HEK293 (cell line): ENCODE data around the gene FOXN3.

Experiments used
- CTCF ChIA-PET: fragments of 350-600 bp; formaldehyde crosslinking; extraction: SDS; loops from one replicate; lab custom pipeline; 2021; ENCODE audit warnings: antibody characterized with exemption; lab: Yijun Ruan, JAX
- POLR2A ChIA-PET: fragments of 300-600 bp; formaldehyde crosslinking; extraction: SDS; loops from one replicate; lab custom pipeline; 2020; ENCODE audit warnings: antibody characterized with exemption, inconsistent platforms; lab: Yijun Ruan, JAX
- H3K27ac ChIP-seq: fragments of 200-500 bp; sonication (Bioruptor generic); 2 replicates; pipeline ENCODE4 v1.5.1; 2014; ENCODE audit warnings: low read depth, low read length, control low read depth, inconsistent platforms; ENCODE audit errors: extremely low read depth
- H3K36me3 ChIP-seq, 2 experiments: fragments of 200-500 bp in 1 of 2; sonication (Bioruptor generic) in 1 of 2; 1 replicate in 1 of 2; 2 replicates in 1 of 2; pipeline ENCODE4 v1.5.1; 2014 to 2017; ENCODE audit warnings: inconsistent platforms in 2 of 2, low read length in 2 of 2; ENCODE audit not compliant: control insufficient read depth in 2 of 2, insufficient read depth in 1 of 2
- H3K4me1 ChIP-seq: fragments of 200-500 bp; sonication (Bioruptor generic); 2 replicates; pipeline ENCODE4 v1.5.1; 2014; ENCODE audit warnings: mild to moderate bottlenecking, low read length, inconsistent platforms; ENCODE audit not compliant: control insufficient read depth, insufficient read depth
- H3K4me3 ChIP-seq: 2 replicates; pipeline ENCODE4 v1.5.1; 2011; ENCODE audit warnings: low read depth, mild to moderate bottlenecking, control low read depth, low read length, moderate library complexity
- H3K9me3 ChIP-seq: fragments of 200-500 bp; sonication (Bioruptor generic); 2 replicates; pipeline ENCODE4 v1.5.1; 2014; ENCODE audit warnings: low read depth, low read length, inconsistent platforms; ENCODE audit not compliant: control insufficient read depth, insufficient read depth
- BCL11B ChIP-seq: fragments of 450-650 bp; formaldehyde crosslinking; IDR thresholded peaks from 2 replicates; pipeline ENCODE4 v1.5.1; 2016; ENCODE audit warnings: low read depth, missing biosample characterization, missing genetic modification characterization
- KLF16 ChIP-seq: fragments of 450-650 bp; formaldehyde crosslinking; IDR thresholded peaks from 2 replicates; pipeline ENCODE4 v1.5.1; 2017; ENCODE audit warnings: missing biosample characterization, missing genetic modification characterization
- KLF8 ChIP-seq: fragments of 450-650 bp; formaldehyde crosslinking; IDR thresholded peaks from 2 replicates; pipeline ENCODE4 v1.5.1; 2016; ENCODE audit warnings: missing biosample characterization, missing genetic modification characterization
- MEIS1 ChIP-seq: sonication (generic); formaldehyde crosslinking; IDR thresholded peaks from 2 replicates; pipeline ENCODE4 v1.8.1; 2022; ENCODE audit warnings: missing genetic modification reagents, mild to moderate bottlenecking, borderline replicate concordance
- PATZ1 ChIP-seq: fragments of 450-650 bp; formaldehyde crosslinking; IDR thresholded peaks from 2 replicates; pipeline ENCODE4 v1.5.1; 2016; ENCODE audit warnings: missing biosample characterization, missing genetic modification characterization
- SCRT2 ChIP-seq: fragments of 450-650 bp; formaldehyde crosslinking; IDR thresholded peaks from 2 replicates; pipeline ENCODE4 v1.5.1; 2016; ENCODE audit warnings: missing biosample characterization, missing genetic modification characterization
- ZBTB10 ChIP-seq: fragments of 450-650 bp; formaldehyde crosslinking; IDR thresholded peaks from 2 replicates; pipeline ENCODE4 v1.5.1; 2016; ENCODE audit warnings: missing biosample characterization, missing genetic modification characterization
- ZEB2 ChIP-seq: fragments of 450-650 bp; formaldehyde crosslinking; IDR thresholded peaks from 2 replicates; pipeline ENCODE4 v1.5.1; 2016; ENCODE audit warnings: missing biosample characterization, missing genetic modification characterization
- ZFP69B ChIP-seq: fragments of 450-650 bp; formaldehyde crosslinking; IDR thresholded peaks from 2 replicates; pipeline ENCODE4 v1.5.1; 2016; ENCODE audit warnings: missing biosample characterization, missing genetic modification characterization
- ZNF157 ChIP-seq: fragments of 450-650 bp; formaldehyde crosslinking; IDR thresholded peaks from 2 replicates; pipeline ENCODE4 v1.5.1; 2016; ENCODE audit warnings: missing biosample characterization, missing genetic modification characterization
- ZNF169 ChIP-seq: fragments of 450-650 bp; formaldehyde crosslinking; IDR thresholded peaks from 2 replicates; pipeline ENCODE4 v1.5.1; 2016; ENCODE audit warnings: missing biosample characterization, missing genetic modification characterization
- ZNF214 ChIP-seq: fragments of 450-650 bp; formaldehyde crosslinking; IDR thresholded peaks from 2 replicates; pipeline ENCODE4 v1.5.1; 2017; ENCODE audit warnings: missing biosample characterization, mild to moderate bottlenecking, missing genetic modification characterization, borderline replicate concordance
- ZNF23 ChIP-seq: fragments of 450-650 bp; formaldehyde crosslinking; IDR thresholded peaks from 2 replicates; pipeline ENCODE4 v1.5.1; 2016; ENCODE audit warnings: missing biosample characterization, missing genetic modification characterization, borderline replicate concordance
- ZNF274 ChIP-seq, 2 experiments: fragments of 200-500 bp in 1 of 2; fragments of 450-650 bp in 1 of 2; sonication (Bioruptor generic) in 1 of 2; formaldehyde crosslinking in 1 of 2; IDR thresholded peaks; 2 replicates each; pipeline versions ENCODE4 v1.5.1 to v1.6.1; 2014 to 2016; ENCODE audit warnings: borderline replicate concordance in 1 of 2, inconsistent platforms in 1 of 2, low read length in 1 of 2, missing biosample characterization in 1 of 2, missing genetic modification characterization in 1 of 2
- ZNF350 ChIP-seq: fragments of 450-650 bp; formaldehyde crosslinking; IDR thresholded peaks from 2 replicates; pipeline ENCODE4 v1.5.0; 2017; ENCODE audit warnings: missing biosample characterization, mild to moderate bottlenecking, missing genetic modification characterization
- ZNF549 ChIP-seq: fragments of 450-650 bp; IDR thresholded peaks from 2 replicates; pipeline ENCODE4 v1.5.1; 2018; ENCODE audit warnings: missing biosample characterization, missing genetic modification characterization, mild to moderate bottlenecking, inconsistent platforms, moderate library complexity
- ZNF555 ChIP-seq: fragments of 450-650 bp; formaldehyde crosslinking; conservative IDR thresholded peaks from 2 replicates; pipeline ENCODE4 v1.5.1; 2017; ENCODE audit warnings: missing biosample characterization, mild to moderate bottlenecking, missing genetic modification characterization, inconsistent platforms
- ZNF701 ChIP-seq: fragments of 450-650 bp; formaldehyde crosslinking; IDR thresholded peaks from 2 replicates; pipeline ENCODE4 v1.5.1; 2016; ENCODE audit warnings: missing biosample characterization, missing genetic modification characterization
- ZSCAN23 ChIP-seq: fragments of 450-650 bp; formaldehyde crosslinking; IDR thresholded peaks from 2 replicates; pipeline ENCODE4 v1.5.1; 2016; ENCODE audit warnings: missing biosample characterization, missing genetic modification characterization
- TF ChIP-seq, protein P1 (sequence below): fragments of 450-650 bp; formaldehyde crosslinking; IDR thresholded peaks from 2 replicates; pipeline ENCODE4 v1.5.1; 2016; ENCODE audit warnings: missing biosample characterization, missing genetic modification characterization
- TF ChIP-seq, protein P2 (sequence below): fragments of 450-650 bp; formaldehyde crosslinking; IDR thresholded peaks from 2 replicates; pipeline ENCODE4 v1.5.1; 2017; ENCODE audit warnings: missing biosample characterization, missing genetic modification characterization
- TF ChIP-seq, protein P3 (sequence below): fragments of 450-650 bp; formaldehyde crosslinking; IDR thresholded peaks from 2 replicates; pipeline ENCODE4 v1.5.0; 2017; ENCODE audit warnings: missing biosample characterization, missing genetic modification characterization, borderline replicate concordance

The FOXN3 gene

DNA sequence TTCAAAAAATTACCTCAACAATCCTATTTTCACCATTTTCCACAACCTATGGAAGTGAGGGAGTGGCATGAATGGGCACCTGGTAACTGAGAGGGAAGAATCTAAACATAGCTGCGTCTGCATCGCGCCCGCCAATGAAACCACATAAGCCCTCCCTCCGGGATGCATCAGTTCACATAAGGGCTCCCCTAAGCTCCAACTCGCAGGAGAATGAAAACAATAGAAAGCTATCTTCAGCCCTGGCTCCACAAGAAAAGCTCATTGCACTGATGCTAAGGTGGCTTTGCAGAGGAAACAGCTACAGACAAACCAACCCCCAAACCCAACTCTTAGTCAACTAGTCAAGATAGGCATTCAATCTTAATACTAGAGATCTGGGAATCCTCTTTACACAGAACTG lies 173.3 kb downstream of the FOXN3 start:
- H3K4me3 ChIP-seq = no peak overlapping the region
- TF ChIP-seq ZNF274 (IDR thresholded peaks at IDR 0.05; ENCODE audit: low read length) (no peak), ZNF274 (tag by site-specific recombination; IDR thresholded peaks at IDR 0.05; ENCODE audit: borderline replicate concordance) (no peak), ZNF23 (tag by site-specific recombination) (no peak), SCRT2 (no peak), ZFP69B (tag by site-specific recombination) (no peak), KLF8 (tag by site-specific recombination) (no peak), PATZ1 (no peak), BCL11B (tag by site-specific recombination) (no peak), ZEB2 (no peak), ZNF555 (tag by site-specific recombination) (no peak), MEIS1 (no peak)
- TF ChIP-seq, protein P1, sequence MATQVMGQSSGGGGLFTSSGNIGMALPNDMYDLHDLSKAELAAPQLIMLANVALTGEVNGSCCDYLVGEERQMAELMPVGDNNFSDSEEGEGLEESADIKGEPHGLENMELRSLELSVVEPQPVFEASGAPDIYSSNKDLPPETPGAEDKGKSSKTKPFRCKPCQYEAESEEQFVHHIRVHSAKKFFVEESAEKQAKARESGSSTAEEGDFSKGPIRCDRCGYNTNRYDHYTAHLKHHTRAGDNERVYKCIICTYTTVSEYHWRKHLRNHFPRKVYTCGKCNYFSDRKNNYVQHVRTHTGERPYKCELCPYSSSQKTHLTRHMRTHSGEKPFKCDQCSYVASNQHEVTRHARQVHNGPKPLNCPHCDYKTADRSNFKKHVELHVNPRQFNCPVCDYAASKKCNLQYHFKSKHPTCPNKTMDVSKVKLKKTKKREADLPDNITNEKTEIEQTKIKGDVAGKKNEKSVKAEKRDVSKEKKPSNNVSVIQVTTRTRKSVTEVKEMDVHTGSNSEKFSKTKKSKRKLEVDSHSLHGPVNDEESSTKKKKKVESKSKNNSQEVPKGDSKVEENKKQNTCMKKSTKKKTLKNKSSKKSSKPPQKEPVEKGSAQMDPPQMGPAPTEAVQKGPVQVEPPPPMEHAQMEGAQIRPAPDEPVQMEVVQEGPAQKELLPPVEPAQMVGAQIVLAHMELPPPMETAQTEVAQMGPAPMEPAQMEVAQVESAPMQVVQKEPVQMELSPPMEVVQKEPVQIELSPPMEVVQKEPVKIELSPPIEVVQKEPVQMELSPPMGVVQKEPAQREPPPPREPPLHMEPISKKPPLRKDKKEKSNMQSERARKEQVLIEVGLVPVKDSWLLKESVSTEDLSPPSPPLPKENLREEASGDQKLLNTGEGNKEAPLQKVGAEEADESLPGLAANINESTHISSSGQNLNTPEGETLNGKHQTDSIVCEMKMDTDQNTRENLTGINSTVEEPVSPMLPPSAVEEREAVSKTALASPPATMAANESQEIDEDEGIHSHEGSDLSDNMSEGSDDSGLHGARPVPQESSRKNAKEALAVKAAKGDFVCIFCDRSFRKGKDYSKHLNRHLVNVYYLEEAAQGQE (tag by site-specific recombination) = no peak
- TF ChIP-seq, protein P2, sequence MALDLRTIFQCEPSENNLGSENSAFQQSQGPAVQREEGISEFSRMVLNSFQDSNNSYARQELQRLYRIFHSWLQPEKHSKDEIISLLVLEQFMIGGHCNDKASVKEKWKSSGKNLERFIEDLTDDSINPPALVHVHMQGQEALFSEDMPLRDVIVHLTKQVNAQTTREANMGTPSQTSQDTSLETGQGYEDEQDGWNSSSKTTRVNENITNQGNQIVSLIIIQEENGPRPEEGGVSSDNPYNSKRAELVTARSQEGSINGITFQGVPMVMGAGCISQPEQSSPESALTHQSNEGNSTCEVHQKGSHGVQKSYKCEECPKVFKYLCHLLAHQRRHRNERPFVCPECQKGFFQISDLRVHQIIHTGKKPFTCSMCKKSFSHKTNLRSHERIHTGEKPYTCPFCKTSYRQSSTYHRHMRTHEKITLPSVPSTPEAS (tag by site-specific recombination) = no peak
- POLR2A ChIA-PET = no interaction called here
- 0 out of 2 replicates have a peak, but pooled peaks cover 2% of the 10 kb centered on the region for H3K4me1 ChIP-seq
- no peak overlapping the region for H3K27ac ChIP-seq
- no peaks in the 10 kb centered on the region for H3K36me3 ChIP-seq
- CTCF ChIA-PET = no interaction called here
- no peaks in the 10 kb centered on the region for H3K9me3 ChIP-seq

DNA sequence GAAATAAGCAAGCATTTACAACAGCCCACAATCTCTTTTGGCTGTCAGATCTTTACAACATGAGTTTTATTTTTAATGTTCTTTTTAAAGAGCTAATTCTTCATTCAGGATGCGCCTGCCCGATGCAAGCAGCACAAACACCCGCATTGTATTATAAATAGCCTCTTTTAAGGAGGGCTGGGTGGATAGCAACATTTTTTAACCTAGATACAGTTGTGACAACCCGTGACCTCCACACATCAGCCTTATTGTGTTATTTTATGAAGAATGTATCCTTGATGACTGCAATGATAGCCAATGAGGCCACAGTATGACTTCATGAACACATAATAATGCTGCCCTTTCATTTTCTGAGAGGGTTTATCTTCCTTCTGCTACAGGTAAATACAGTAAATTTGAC lies 173.7 kb downstream of the FOXN3 start:
- ChIA-PET CTCF (no interaction called here), POLR2A (no interaction called here)
- Histone ChIP-seq H3K9me3 (no peaks in the 10 kb centered on the region), H3K27ac (no peak overlapping the region), H3K4me3 (no peak overlapping the region), H3K4me1 (no peaks in the 10 kb centered on the region), H3K36me3 (no peaks in the 10 kb centered on the region)
- TF ChIP-seq ZNF350 (tag by site-specific recombination) (no peak), KLF16 (no peak), ZNF157 (no peak), ZNF701 (tag by site-specific recombination) (no peak), ZBTB10 (tag by site-specific recombination) (no peak), ZNF169 (tag by site-specific recombination) (no peak), ZNF214 (tag by site-specific recombination) (no peak), ZSCAN23 (tag by site-specific recombination) (no peak), ZNF549 (tag by site-specific recombination) (no peak)
- TF ChIP-seq, protein P3, sequence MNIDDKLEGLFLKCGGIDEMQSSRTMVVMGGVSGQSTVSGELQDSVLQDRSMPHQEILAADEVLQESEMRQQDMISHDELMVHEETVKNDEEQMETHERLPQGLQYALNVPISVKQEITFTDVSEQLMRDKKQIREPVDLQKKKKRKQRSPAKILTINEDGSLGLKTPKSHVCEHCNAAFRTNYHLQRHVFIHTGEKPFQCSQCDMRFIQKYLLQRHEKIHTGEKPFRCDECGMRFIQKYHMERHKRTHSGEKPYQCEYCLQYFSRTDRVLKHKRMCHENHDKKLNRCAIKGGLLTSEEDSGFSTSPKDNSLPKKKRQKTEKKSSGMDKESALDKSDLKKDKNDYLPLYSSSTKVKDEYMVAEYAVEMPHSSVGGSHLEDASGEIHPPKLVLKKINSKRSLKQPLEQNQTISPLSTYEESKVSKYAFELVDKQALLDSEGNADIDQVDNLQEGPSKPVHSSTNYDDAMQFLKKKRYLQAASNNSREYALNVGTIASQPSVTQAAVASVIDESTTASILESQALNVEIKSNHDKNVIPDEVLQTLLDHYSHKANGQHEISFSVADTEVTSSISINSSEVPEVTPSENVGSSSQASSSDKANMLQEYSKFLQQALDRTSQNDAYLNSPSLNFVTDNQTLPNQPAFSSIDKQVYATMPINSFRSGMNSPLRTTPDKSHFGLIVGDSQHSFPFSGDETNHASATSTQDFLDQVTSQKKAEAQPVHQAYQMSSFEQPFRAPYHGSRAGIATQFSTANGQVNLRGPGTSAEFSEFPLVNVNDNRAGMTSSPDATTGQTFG = no peak
